Calu3 (cell line): ENCODE measurements around the gene CLDN22. TPM values are rescaled to one million over a fixed set of nuclear protein-coding genes. Genes with fewer than 3 reads are reported as not detected.

Experiments
- BruUV-seq: library from RNA; stranded (reverse); fragments of 400-500 nt; replicated peaks from 2 replicates; lab custom pipeline; 2021; lab: Mats Ljungman, UMichigan
- CTCF ChIA-PET: fragments of 300-600 bp; sonication (Branson Sonifier 250); formaldehyde crosslinking; loops from one replicate; lab custom pipeline; 2022; ENCODE audit warnings: antibody characterized with exemption; lab: Charles Lee
- DNase-seq: peaks from one replicate; pipeline ENCODE4 v3.0.0; 2022
- H3K27ac Mint-ChIP-seq: one replicate; pipeline ENCODE4 v1.8.0; 2022; ENCODE audit warnings: mixed read lengths; ENCODE audit not compliant: unreplicated experiment
- H3K27me3 Mint-ChIP-seq: one replicate; pipeline ENCODE4 v1.8.0; 2022; ENCODE audit warnings: mixed read lengths; ENCODE audit not compliant: unreplicated experiment
- H3K36me3 Mint-ChIP-seq: one replicate; pipeline ENCODE4 v1.8.0; 2022; ENCODE audit warnings: mild to moderate bottlenecking, moderate library complexity, mixed read lengths; ENCODE audit not compliant: insufficient read depth, unreplicated experiment
- H3K4me1 Mint-ChIP-seq: one replicate; pipeline ENCODE4 v1.8.0; 2022; ENCODE audit warnings: mild to moderate bottlenecking, low read depth, mixed read lengths; ENCODE audit not compliant: unreplicated experiment
- H3K4me3 Mint-ChIP-seq: one replicate; pipeline ENCODE4 v1.8.0; 2022; ENCODE audit warnings: mild to moderate bottlenecking, low read depth, moderate library complexity, mixed read lengths; ENCODE audit not compliant: unreplicated experiment
- H3K9me3 Mint-ChIP-seq: one replicate; pipeline ENCODE4 v1.8.0; 2022; ENCODE audit warnings: low read depth, mixed read lengths; ENCODE audit not compliant: unreplicated experiment
- intact Hi-C: fragments of 100-400 bp; cut with micrococcal nuclease; formaldehyde crosslinking; loops from one replicate; pipeline ENCODE4 v1.10.0; 2022; ENCODE audit not compliant: unreplicated experiment
- total RNA-seq: library from RNA; stranded (reverse); gene quantifications from 2 replicates; pipeline ENCODE4 v1.2.3, GENCODE V29; 2022
- TF ChIP-seq, protein P1 (sequence below): fragments of 200-600 bp; IDR thresholded peaks from one replicate; pipeline ENCODE4 v1.8.0; 2022; ENCODE audit warnings: antibody characterized with exemption; ENCODE audit not compliant: unreplicated experiment

CLDN22 gene
- total RNA-seq, 1 experiment from 2014 or later: not detected

DNA sequence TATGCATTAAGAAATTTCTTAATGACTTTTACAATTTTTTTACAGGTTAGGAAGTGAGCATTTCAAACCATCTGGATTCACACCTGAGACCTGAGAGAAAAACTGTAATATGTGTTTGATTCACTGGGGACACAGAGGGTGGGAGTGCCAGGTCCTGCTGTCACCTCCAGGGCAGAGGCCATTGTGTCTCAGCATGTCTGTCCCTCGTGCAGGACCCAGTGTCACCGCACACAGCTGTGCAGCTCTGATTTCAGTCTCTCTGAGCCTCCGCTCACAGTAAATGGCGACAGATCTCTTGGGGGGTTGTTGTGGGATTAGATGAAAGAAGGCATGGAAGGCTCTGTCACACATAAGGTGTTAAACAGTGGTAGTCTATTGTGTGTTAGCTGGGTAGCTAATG lies 25.2 kb upstream of the CLDN22 start:
- intact Hi-C loops: no loop called here
- Mint-ChIP-seq H3K36me3 (peaks cover 1% of the 10 kb centered on the region), H3K4me3 (no peak overlapping the region), H3K27ac (no peak overlapping the region), H3K27me3 (no peaks in the 10 kb centered on the region), H3K4me1 (peaks cover 4% of the 10 kb centered on the region), H3K9me3 (no peaks in the 10 kb centered on the region)
- CTCF ChIA-PET: no interaction called here
- TF ChIP-seq, protein P1, sequence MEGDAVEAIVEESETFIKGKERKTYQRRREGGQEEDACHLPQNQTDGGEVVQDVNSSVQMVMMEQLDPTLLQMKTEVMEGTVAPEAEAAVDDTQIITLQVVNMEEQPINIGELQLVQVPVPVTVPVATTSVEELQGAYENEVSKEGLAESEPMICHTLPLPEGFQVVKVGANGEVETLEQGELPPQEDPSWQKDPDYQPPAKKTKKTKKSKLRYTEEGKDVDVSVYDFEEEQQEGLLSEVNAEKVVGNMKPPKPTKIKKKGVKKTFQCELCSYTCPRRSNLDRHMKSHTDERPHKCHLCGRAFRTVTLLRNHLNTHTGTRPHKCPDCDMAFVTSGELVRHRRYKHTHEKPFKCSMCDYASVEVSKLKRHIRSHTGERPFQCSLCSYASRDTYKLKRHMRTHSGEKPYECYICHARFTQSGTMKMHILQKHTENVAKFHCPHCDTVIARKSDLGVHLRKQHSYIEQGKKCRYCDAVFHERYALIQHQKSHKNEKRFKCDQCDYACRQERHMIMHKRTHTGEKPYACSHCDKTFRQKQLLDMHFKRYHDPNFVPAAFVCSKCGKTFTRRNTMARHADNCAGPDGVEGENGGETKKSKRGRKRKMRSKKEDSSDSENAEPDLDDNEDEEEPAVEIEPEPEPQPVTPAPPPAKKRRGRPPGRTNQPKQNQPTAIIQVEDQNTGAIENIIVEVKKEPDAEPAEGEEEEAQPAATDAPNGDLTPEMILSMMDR: no peak
- no peak for DNase-seq
- BruUV-seq: no TSS peak

DNA sequence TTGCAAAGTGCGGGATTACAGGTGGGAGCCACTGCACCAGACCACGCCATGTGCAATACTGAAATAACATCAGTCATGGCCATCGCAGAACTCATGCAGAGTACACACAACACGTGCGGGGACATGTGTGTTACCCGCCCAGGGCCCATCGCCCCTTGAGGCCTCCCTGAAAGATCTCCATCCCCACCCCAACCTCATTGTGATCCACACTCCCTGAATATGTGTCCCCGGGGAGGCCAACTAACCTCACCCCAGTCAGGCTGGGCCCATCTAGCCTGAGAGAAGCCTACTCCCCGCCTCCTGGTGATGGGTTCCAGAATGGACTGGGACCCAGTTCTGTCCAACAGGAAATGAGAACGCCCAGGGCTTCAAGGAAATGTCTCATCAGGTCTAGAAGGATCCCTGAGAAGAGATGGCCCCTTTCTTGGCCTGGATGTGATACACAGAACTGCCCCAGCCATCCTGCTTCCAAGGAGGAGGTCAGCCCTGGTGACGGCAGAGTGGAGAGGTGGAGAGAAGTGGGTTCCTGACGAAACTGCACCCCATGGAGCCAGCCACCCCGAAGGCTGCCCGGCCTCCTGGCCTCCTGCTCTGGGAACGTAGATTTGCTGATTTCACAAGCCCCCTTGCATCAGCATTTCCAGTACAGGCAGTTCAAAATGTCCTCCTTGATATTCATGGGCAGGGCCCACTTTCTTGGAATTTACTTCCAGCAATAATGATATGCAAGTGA lies 24.6 kb upstream of the CLDN22 start:
- no TSS peak for BruUV-seq
- no peak overlapping the region for H3K27ac Mint-ChIP-seq

DNA sequence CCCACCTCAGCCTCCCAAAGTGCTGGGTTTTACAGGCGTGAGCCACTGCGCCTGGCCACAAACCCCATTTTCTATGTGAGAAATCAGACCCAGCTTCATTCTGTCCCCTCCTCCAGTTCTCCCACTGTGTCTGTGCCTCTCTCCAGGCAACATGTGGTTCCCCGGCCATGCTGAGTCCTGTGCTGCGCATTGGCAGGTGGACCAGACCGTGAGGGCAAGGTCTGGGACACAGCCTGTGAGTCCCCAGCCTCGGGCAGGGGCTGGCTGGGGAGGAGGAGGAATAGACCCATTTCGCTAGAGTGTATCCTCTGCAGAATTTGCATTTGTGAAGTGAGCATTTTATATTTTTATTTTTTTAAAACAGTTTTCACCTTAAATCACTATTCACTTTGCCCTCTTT lies 23.7 kb upstream of the CLDN22 start:
- Mint-ChIP-seq H3K27me3 (no peaks in the 10 kb centered on the region), H3K27ac (no peak overlapping the region), H3K36me3 (peaks cover 4% of the 10 kb centered on the region), H3K4me3 (no peak overlapping the region), H3K9me3 (no peaks in the 10 kb centered on the region), H3K4me1 (no peaks in the 10 kb centered on the region)
- BruUV-seq: no TSS peak
- intact Hi-C loops: no loop called here
- no peak for DNase-seq
- TF ChIP-seq, protein P1: no peak
- CTCF ChIA-PET: no interaction called here

More for the DNA sequence above, 24.6 kb upstream of the CLDN22 start:
- H3K9me3 Mint-ChIP-seq: no peaks in the 10 kb centered on the region
- H3K4me1 Mint-ChIP-seq: no peaks in the 10 kb centered on the region
- no peak overlapping the region for H3K4me3 Mint-ChIP-seq
- CTCF ChIA-PET: no interaction called here
- peaks cover 4% of the 10 kb centered on the region for H3K36me3 Mint-ChIP-seq
- H3K27me3 Mint-ChIP-seq: no peaks in the 10 kb centered on the region
- intact Hi-C loops: no loop called here
- DNase-seq: no peak
- TF ChIP-seq, protein P1: no peak

DNA sequence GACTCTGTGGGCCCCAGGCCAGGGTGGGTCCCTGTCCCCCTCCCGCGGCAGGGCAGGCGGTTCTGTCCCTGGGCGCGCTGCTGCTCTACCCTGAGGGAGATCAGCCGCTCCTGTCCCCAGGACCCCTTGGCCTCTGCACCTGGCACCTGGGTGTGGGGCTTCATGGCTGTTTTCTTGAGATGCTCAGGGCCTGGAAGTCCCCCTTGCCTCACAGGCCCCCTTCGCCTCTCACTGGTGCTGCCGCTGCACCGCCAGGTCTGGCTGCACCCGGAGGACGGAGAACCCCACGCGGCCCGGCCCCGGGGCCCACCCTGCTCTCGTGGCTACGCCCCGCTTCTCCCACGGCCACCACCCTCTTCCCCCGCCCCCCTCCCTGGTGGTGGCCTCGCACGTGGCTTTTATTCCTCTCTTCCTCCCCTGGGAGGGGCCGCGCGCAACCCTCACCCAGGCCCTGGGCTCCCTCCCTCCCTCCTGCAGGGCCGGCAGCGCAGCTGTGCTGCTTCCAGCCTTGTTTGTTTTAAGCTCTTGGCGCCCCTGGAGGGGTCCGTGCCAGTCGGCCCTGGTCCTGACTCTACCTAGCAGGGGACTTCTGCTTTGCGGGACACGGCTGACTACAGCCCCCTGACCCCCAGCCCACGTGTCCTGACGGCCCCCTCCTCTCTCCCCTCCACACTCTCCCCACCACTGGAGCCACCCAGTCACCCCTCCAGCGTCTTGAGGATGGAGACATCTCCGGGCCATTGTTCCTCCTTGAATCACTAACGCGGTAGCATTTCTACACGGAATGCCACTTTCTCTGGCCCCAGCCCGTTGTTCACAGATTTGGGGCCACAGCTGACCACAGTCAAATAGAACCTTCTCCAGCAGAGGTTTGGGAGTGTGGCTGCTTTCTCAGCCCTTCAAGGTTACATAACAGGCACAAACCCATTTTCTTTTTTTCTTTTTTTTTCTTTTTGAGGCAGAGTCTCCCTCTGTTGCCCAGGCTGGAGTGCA lies 22.8 kb upstream of the CLDN22 start:
- no peak overlapping the region for H3K4me3 Mint-ChIP-seq
- H3K36me3 Mint-ChIP-seq: peaks cover 8% of the 10 kb centered on the region
- BruUV-seq: no TSS peak
- CTCF ChIA-PET: no interaction called here
- no peak for DNase-seq
- no peaks in the 10 kb centered on the region for H3K27me3 Mint-ChIP-seq
- TF ChIP-seq, protein P1: no peak
- H3K9me3 Mint-ChIP-seq: no peaks in the 10 kb centered on the region
- H3K27ac Mint-ChIP-seq: no peak overlapping the region
- intact Hi-C loops: no loop called here
- peaks cover 8% of the 10 kb centered on the region for H3K4me1 Mint-ChIP-seq
